Spinal cord (tissue), 10 donors: ENCODE measurements around the gene MTCL1. TPM values are rescaled to one million over a fixed set of nuclear protein-coding genes. Genes with fewer than 3 reads are reported as not detected.
"Not testable (repeated sequence)": the region's sequence is repeated elsewhere in the genome, so short reads cannot be mapped to it uniquely, and the experiment has no call there.

Experiments used
- DNase-seq, 6 donors: peaks; one replicate each; pipeline versions ENCODE4 v3.0.0 to v3.0.0-alpha.2; 2013 to 2015; ENCODE audit warnings: low spot score in 6 of 6, low read depth in 4 of 6
- H3K27ac ChIP-seq: one replicate; pipeline ENCODE4 v1.5.1; 2013; ENCODE audit warnings: low read depth, low read length, control low read depth
- H3K27me3 ChIP-seq: one replicate; pipeline ENCODE4 v1.6.1; 2013; ENCODE audit warnings: low read length; ENCODE audit not compliant: control insufficient read depth, insufficient read depth
- H3K36me3 ChIP-seq: one replicate; pipeline ENCODE4 v1.6.1; 2013; ENCODE audit warnings: low read length; ENCODE audit not compliant: control insufficient read depth, insufficient read depth
- H3K4me1 ChIP-seq: one replicate; pipeline ENCODE4 v1.6.1; 2013; ENCODE audit warnings: low read length; ENCODE audit not compliant: control insufficient read depth, insufficient read depth
- H3K4me3 ChIP-seq: one replicate; pipeline ENCODE4 v1.5.1; 2013; ENCODE audit warnings: low read depth, low read length, control low read depth
- H3K9me3 ChIP-seq: one replicate; pipeline ENCODE4 v1.6.1; 2013; ENCODE audit warnings: low read length; ENCODE audit not compliant: control insufficient read depth, insufficient read depth
- WGBS: methylation state at CpG from one replicate; pipeline ENCODE4 v1.1.5; 2013; ENCODE audit warnings: missing lambda C conversion rate; ENCODE audit not compliant: insufficient coverage; 5-methylcytosine and 5-hydroxymethylcytosine counted together
- polyA plus RNA-seq, 2 donors: library from polyadenylated mRNA; unstranded; fragments of 120-200 nt; gene quantifications; one replicate each; pipeline ENCODE4 v1.2.1, GENCODE V29; 2013; ENCODE audit not compliant: insufficient read length in 2 of 2
- total RNA-seq, 2 donors: library from RNA; depleted of rRNA in 1 of 2; stranded (reverse); fragments of 120-200 nt in 1 of 2; fragments of >200 nt in 1 of 2; gene quantifications; one replicate each; pipeline versions ENCODE4 v1.2.3 to v1.2.4, GENCODE V29; 2013 to 2014
- donor health status: healthy.

The MTCL1 gene
- total and polyA plus RNA-seq, 4 donors = 11.3 to 24.8 (median 19.2) TPM

GRCh38 chr18:8761535-8761934 lies 56.2 kb downstream of the MTCL1 start:
- H3K9me3 ChIP-seq, H3K36me3 ChIP-seq, DNase-seq, H3K27me3 ChIP-seq, H3K27ac ChIP-seq, H3K4me3 ChIP-seq: not testable (repeated sequence)
- peaks cover 21% of the 10 kb centered on the region for H3K4me1 ChIP-seq
- no CpG with 5 or more reads among the region's 3 CpGs for WGBS

- no peak for DNase-seq
- peaks cover 3% of the 10 kb centered on the region for H3K36me3 ChIP-seq
- H3K27ac ChIP-seq = no peak overlapping the region
- no peaks in the 10 kb centered on the region for H3K27me3 ChIP-seq
- 88% methylated on average over 4 of the region's 5 CpGs for WGBS
- no peaks in the 10 kb centered on the region for H3K9me3 ChIP-seq
- H3K4me1 ChIP-seq = peaks cover 28% of the 10 kb centered on the region
- no peak overlapping the region for H3K4me3 ChIP-seq
Measured at GRCh38 chr18:8762968-8763367, 57.6 kb downstream of the MTCL1 start.

- peaks cover 28% of the 10 kb centered on the region for H3K4me1 ChIP-seq
- no peak overlapping the region for H3K4me3 ChIP-seq
- peak in 1 of 6 donors; percentile 25 for DNase-seq
- no peaks in the 10 kb centered on the region for H3K27me3 ChIP-seq
- H3K27ac ChIP-seq = no peak overlapping the region
- peaks cover 3% of the 10 kb centered on the region for H3K36me3 ChIP-seq
- no CpG with 5 or more reads among the region's 2 CpGs for WGBS
- H3K9me3 ChIP-seq = no peaks in the 10 kb centered on the region
Measured at GRCh38 chr18:8763611-8764010, 58.3 kb downstream of the MTCL1 start.

- Histone ChIP-seq H3K4me1 (peaks cover 28% of the 10 kb centered on the region), H3K27me3 (no peaks in the 10 kb centered on the region), H3K27ac (peak overlapping the region; percentile 36), H3K9me3 (no peaks in the 10 kb centered on the region), H3K36me3 (peaks cover 3% of the 10 kb centered on the region), H3K4me3 (no peak overlapping the region)
- peak in 2 of 6 donors; percentile 55 to 76 for DNase-seq
- WGBS = 19% methylated on average over 8 of the region's 11 CpGs
Measured at GRCh38 chr18:8765783-8766463, 60.6 kb downstream of the MTCL1 start.

- H3K36me3 ChIP-seq = peaks cover 3% of the 10 kb centered on the region
- H3K27me3 ChIP-seq = no peaks in the 10 kb centered on the region
- 0% methylated on average over 1 of the region's 2 CpGs for WGBS
- DNase-seq = peak in 1 of 6 donors; percentile 51
- peaks cover 28% of the 10 kb centered on the region for H3K4me1 ChIP-seq
- no peaks in the 10 kb centered on the region for H3K9me3 ChIP-seq
- peak overlapping the region; percentile 45 for H3K27ac ChIP-seq
- no peak overlapping the region for H3K4me3 ChIP-seq
Measured at GRCh38 chr18:8766559-8767293, 61.4 kb downstream of the MTCL1 start.

- peaks cover 3% of the 10 kb centered on the region for H3K36me3 ChIP-seq
- H3K9me3 ChIP-seq = no peaks in the 10 kb centered on the region
- no peak overlapping the region for H3K4me3 ChIP-seq
- no peaks in the 10 kb centered on the region for H3K27me3 ChIP-seq
- H3K27ac ChIP-seq = no peak overlapping the region
- no peak for DNase-seq
- WGBS = no CpG with 5 or more reads among the region's 4 CpGs
- H3K4me1 ChIP-seq = peaks cover 31% of the 10 kb centered on the region
Measured at GRCh38 chr18:8767340-8767739, 62.0 kb downstream of the MTCL1 start.

- H3K9me3 ChIP-seq = no peaks in the 10 kb centered on the region
- no peak overlapping the region for H3K27ac ChIP-seq
- no peaks in the 10 kb centered on the region for H3K27me3 ChIP-seq
- DNase-seq = no peak
- 89% methylated on average over 2 of the region's 3 CpGs for WGBS
- H3K4me3 ChIP-seq = no peak overlapping the region
- no peaks in the 10 kb centered on the region for H3K36me3 ChIP-seq
- H3K4me1 ChIP-seq = peaks cover 27% of the 10 kb centered on the region
Measured at GRCh38 chr18:8769509-8770095, 64.2 kb downstream of the MTCL1 start.

GRCh38 chr18:8770657-8771056 lies 65.3 kb downstream of the MTCL1 start:
- Histone ChIP-seq H3K4me3 (no peak overlapping the region), H3K9me3 (no peaks in the 10 kb centered on the region), H3K27ac (no peak overlapping the region), H3K27me3 (no peaks in the 10 kb centered on the region), H3K4me1 (peaks cover 19% of the 10 kb centered on the region), H3K36me3 (no peaks in the 10 kb centered on the region)
- no CpG with 5 or more reads among the region's 1 CpG for WGBS
- no peak for DNase-seq

GRCh38 chr18:8771930-8772329 lies 66.6 kb downstream of the MTCL1 start:
- Histone ChIP-seq H3K4me1 (peaks cover 6% of the 10 kb centered on the region), H3K27ac (no peak overlapping the region), H3K9me3 (no peaks in the 10 kb centered on the region), H3K36me3 (no peaks in the 10 kb centered on the region), H3K4me3 (no peak overlapping the region), H3K27me3 (no peaks in the 10 kb centered on the region)
- peak in 2 of 6 donors; percentile 66 for DNase-seq
- 41% methylated on average over 6 of the region's 8 CpGs for WGBS
